ENCODE data around the gene VSIG2. TPM values are rescaled to one million over a fixed set of nuclear protein-coding genes. Genes with fewer than 3 reads are reported as not detected.
A peak's percentile ranks its signal among the peaks of the same experiment; 100 is the strongest.

The VSIG2 gene
- total and polyA plus RNA-seq, 2 donors (not counting 3 experiments of a cell fraction or from before 2014, with no cell fraction given) = 1.2 to 7.0 TPM

GRCh38 chr11:124739479-124740276 lies 12.4 kb downstream of the VSIG2 start, which contains the start of gene NRGN:
NRGN (plus strand) TSS chr11:124739942; CDS start chr11:124740085, 143 bp downstream.
- CTCF ChIA-PET = interaction anchor here (0.6 to 16.9 kb wide), 15 partner anchors 9 to 176 kb away, joined by 3 to 301 read pairs (median 6); partner anchors contain the start of genes ESAM, SIAE and SPA17
- H3K27me3 ChIP-seq (ENCODE audit: control insufficient read depth in 2 of 2, insufficient read depth in 2 of 2, low read length in 2 of 2) = peaks cover 3 to 5% of the 10 kb centered on the region in 2 experiments
- dilution Hi-C loops (cut with MboI; ENCODE audit: extremely low pct_ligation_motif_present, low sequenced_read_pairs) = no loop called here

More at GRCh38 chr11:124739479-124740276, 12.4 kb downstream of the VSIG2 start, which contains the start of gene NRGN:
- no TSS peak for BruUV-seq (replicated peaks)
- H2AFZ ChIP-seq (ENCODE audit: low read depth, low read length) = peak within 1 kb of the TSS; percentile 76
- H3K4me2 ChIP-seq (ENCODE audit: insufficient read depth, low read length) = peak within 1 kb of the TSS; percentile 80
- H3K4me1 ChIP-seq (ENCODE audit: control insufficient read depth, extremely low read depth, insufficient read depth, low read length) = peaks cover 13% of the 10 kb centered on the region
- peak within 1 kb of the TSS; percentile 63 to 80 (median 69) for H3K4me3 ChIP-seq (replicated peaks in 1 of 3; ENCODE audit: insufficient read depth in 1 of 3, low read depth in 1 of 3, low read length in 3 of 3)
- no peaks in the 10 kb centered on the region for H4K20me1 ChIP-seq (replicated peaks; ENCODE audit: control insufficient read depth, extremely low read depth, insufficient read depth, low read length)
- intact Hi-C loops (cut with micrococcal nuclease) = loop anchor here (1.0 kb wide), 3 partner anchors 14 to 70 kb away; partner anchors contain the start of genes SIAE and SPA17
- peaks cover 2% of the 10 kb centered on the region for H3K79me2 ChIP-seq (ENCODE audit: control insufficient read depth, insufficient read depth, low read length)
- DNase-seq (ENCODE audit: low read depth, low spot score) (peak; percentile 92), FAIRE-seq (peak; percentile 95)
- no peaks in the 10 kb centered on the region for H3K9me1 ChIP-seq (replicated peaks; ENCODE audit: control insufficient read depth, extremely low read depth, insufficient read depth, low read length)
- no peak within 1 kb of the TSS for H3K27ac ChIP-seq (ENCODE audit: insufficient read depth, low read depth, low read length)
- H3K36me3 ChIP-seq (ENCODE audit: control insufficient read depth in 2 of 2, extremely low read depth in 1 of 2, insufficient read depth in 2 of 2, low read length in 2 of 2) = no peaks in the 10 kb centered on the region
- POLR2A ChIA-PET = interaction anchor here (1.1 kb wide), 1 partner anchor 66 kb away, joined by 4 read pairs; the partner anchor contains the start of genes SIAE and SPA17
- peak within 1 kb of the TSS; percentile 58 for H3K9ac ChIP-seq (replicated peaks; ENCODE audit: extremely low read depth, insufficient read depth, low read length)
- no peaks in the 10 kb centered on the region for H3K9me3 ChIP-seq (replicated peaks; ENCODE audit: control insufficient read depth, insufficient read depth, low read length)
- TF ChIP-seq POLR2AphosphoS5 (IDR thresholded peaks at IDR 0.05; ENCODE audit: insufficient read depth, low read depth, low read length) (peak; percentile 35), JUN (IDR thresholded peaks at IDR 0.05; ENCODE audit: borderline replicate concordance, insufficient read depth, insufficient read length, low read depth) (no peak), MYC (IDR thresholded peaks at IDR 0.05; ENCODE audit: low read depth, low read length) (no peak), MAX (IDR thresholded peaks at IDR 0.05; ENCODE audit: insufficient read depth, insufficient read length) (no peak), EZH2 (IDR thresholded peaks at IDR 0.05; ENCODE audit: borderline replicate concordance, low read depth, low read length, severe bottlenecking) (no peak), CTCF (IDR thresholded peaks at IDR 0.05; ENCODE audit: extremely low read depth in 1 of 2, insufficient read depth in 1 of 2, low read depth in 1 of 2, low read length in 2 of 2) (no peak), POLR2A (IDR thresholded peaks at IDR 0.05; ENCODE audit: low read depth, low read length) (peak; percentile 53), FOS (IDR thresholded peaks at IDR 0.05; ENCODE audit: borderline replicate concordance, insufficient read depth, low read length) (no peak), GATA2 (IDR thresholded peaks at IDR 0.05; ENCODE audit: insufficient read depth, insufficient read length, low read depth, low read length) (no peak)
